NCI-H2107 (cell line): Measurements from ENCODE around the gene ADAM11.

Experiments used
- DNase-seq: peaks from one replicate; lab custom pipeline; 2025; lab: John Stamatoyannopoulos, UW

The ADAM11 gene

GRCh38 chr17:44775136-44775837 lies 16.5 kb downstream of the ADAM11 start:
- peak; percentile 96 for DNase-seq

DNA sequence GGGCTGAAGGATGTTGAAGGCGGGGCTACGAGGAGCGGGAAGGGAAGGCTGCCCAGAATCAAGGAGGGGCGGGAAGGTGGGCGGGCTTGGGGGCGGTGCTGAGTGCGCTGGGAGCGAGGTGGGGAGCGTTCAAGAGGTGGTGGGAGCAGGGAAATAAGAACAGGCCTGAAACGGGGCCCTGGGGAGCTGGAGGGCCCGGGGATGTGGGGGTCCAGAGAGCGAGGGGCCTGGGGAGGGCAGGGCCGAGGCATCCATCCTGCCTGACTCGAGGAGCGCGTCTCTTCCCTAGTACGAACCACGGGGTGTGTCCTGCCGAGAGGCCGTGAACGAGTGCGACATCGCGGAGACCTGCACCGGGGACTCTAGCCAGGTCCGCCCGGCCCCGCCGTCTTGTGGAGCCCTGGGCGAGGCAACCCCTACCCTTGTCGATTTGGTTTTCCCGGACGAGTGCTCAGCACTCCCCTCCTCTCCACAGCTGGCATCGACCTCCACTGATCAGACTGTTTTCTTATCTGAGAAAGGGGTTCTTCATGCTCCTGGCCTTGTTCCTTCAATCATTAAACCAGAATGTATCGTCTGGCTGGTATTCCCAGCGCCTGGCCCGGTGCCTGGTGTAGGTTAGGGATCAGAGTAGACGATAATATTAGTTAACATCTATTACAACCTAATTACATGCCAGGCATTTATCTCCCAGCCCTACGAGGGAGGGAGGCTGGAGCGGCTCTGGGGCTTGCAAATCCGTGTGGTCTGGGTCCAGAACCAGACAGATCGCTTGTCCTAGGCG lies 17.2 kb downstream of the ADAM11 start:
- DNase-seq: no peak

- no peak for DNase-seq
Measured at GRCh38 chr17:44776628-44777393, 18.0 kb downstream of the ADAM11 start.

GRCh38 chr17:44777394-44778348 lies 18.9 kb downstream of the ADAM11 start:
- DNase-seq: no peak

DNA sequence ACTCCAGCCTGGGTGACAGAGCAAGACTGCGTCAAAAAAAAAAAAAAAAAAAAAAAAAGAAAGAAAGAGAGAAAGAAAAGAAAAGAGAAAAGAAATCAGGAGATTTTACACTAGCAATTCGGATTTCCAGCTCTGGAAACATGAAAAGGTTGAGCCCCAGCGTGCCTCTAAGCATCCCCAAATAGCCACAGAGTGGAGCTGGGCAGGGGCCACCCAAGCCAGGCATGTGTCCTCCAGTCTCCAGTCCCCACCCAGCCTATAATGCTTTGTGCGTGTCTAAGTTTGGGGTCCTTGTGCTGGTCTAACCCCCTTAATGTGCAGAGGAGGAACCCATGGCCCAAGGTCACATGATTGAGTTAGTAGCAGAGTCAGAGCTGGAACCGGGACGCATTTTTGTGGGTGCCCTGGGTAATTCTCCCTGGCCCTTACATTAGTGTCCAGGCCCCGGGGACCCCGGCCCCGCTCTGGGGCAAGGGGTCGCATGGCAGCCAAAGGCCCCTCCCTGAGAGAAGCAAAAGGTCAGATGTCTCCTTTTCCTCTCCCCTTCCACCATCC lies 19.9 kb downstream of the ADAM11 start:
- no peak for DNase-seq

- peak; percentile 46 for DNase-seq
Measured at GRCh38 chr17:44779211-44780025, 20.6 kb downstream of the ADAM11 start.

- no peak for DNase-seq
Measured at GRCh38 chr17:44780161-44780560, 21.4 kb downstream of the ADAM11 start.

GRCh38 chr17:44780845-44781480 lies 22.2 kb downstream of the ADAM11 start:
- no peak for DNase-seq

DNA sequence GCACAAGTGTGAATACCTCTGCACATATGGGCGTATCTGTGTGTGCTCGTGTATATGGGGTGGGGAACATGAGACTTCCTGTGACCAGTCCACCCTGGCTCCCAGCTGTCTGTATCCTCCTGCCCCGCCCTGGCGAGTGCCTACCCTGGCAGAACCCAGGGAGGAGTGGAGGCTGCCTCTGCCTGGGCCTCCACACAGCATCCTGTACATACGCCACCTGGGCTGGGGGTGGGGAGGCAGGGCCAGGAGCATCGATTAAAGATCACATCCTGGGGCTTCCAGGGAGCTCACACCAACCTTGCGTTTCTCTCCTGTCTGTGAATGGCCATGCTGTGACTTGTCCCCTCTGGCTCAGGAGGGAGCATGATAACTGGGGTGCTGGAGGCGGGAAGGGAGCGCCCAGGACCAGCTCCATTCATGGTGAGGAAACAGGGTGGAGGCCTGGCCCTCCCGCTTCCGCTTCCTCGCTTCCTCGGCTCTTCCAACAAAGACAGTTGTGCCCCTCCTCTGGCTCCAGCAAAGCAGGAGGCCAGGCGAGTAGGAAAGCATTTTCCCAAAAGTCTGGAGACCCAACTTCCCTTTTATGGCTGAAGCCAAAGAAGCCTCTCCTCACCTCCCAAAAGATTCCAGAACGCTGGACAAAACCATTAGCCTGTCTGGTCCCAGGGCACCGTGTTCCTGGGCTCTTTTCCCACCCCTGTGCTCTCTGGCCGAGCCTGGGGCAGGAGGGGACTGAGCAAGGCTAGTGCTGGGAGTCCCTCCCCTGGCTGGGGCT lies 22.9 kb downstream of the ADAM11 start:
- no peak for DNase-seq

DNA sequence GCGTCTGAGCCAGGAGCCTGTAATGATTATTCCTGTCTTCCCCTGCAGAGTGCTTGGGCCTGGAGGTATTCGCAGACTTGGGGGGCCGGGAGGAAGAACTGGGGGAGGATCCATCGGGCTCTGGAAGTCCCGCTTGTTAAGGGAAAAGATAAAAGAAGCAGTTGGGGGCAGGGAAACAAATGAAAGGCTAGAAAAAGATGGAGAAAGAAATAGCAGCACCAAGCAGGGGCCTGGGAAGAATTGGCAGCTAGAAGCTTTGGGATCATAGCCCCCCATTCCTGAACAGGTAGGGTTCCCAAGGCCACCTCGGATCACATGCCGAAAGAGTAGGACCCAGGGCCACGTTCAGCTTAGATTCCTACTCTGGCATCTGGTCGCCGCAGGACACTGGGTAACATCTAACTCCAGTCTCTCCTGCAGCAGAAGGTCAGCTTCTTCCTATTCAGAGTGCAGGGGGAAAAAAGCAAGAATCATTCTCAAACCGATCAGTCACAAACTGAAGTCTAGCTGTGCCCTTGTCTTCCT lies 23.6 kb downstream of the ADAM11 start:
- DNase-seq: no peak

DNA sequence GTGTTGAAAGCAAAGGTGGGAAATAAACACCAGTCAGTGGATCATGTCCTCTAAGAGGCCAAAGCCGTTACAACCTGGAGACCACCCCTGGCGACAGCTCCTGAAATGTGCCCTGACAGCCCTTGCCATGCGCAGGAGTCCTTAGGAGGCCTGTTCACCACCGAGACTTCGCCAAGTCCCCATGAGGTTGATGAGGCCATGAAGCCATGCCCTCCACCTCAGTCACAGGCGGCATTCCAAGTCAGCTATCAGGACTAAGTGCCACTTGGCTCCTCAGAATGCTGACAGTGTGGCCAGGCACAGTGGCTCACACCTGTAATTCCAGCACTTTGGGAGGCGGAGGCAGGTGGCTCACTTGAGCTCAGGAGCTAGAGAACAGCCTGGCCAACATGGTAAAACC lies 27.1 kb downstream of the ADAM11 start:
- DNase-seq: no peak

- DNase-seq: no peak
Measured at GRCh38 chr17:44786551-44787081, 27.8 kb downstream of the ADAM11 start.

DNA sequence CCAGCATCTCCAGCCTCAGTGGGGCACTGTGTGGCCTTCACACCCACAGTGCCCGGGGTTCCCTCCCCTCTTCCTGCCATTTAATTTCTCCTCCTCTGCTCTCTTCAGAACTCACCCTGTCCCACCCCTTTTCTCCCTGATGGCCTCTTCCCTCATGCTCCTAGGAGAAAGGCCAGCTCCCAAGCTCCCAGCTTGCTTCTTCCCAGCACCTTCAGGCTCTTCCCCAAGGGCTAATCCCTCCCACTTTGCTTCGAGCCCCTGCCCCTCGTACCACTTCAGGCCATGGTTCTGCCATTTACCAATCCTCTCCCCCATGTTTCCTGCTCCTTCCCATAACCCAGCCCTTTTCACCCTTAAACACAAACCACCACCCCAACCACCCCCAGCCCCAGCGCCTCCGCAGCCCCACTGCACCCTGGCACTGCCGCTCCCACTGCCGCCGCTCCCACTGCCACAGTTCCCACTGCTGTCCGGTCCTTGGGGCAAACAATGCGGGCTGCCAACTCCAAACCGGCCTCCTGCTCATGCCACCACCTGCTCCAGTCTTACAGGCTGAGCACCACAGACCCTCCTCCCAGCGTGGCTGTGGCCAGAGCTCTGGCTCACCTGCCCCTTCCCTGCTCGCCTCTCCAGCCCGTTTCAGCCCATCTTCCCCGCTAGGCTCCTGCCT lies 28.6 kb downstream of the ADAM11 start:
- no peak for DNase-seq

DNA sequence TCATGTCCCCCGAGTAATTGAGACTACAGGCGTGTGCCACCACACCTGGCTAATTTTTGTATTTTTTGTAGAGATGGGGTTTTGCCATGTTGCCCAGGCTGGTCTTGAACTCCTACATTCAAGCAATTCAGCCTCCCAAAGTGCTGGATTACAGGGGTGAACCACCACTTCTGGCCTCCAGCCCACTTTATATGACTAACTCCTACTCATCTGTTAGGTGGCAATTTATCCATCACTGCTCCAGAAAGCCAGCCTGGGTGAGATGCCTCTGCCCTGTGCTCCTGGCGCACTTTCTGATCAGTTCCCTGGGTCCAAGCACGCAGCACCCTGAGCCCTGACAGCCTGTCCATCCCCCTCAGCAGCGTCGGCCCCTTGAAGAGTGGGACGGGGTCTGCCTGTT lies 29.4 kb downstream of the ADAM11 start:
- no peak for DNase-seq

DNA sequence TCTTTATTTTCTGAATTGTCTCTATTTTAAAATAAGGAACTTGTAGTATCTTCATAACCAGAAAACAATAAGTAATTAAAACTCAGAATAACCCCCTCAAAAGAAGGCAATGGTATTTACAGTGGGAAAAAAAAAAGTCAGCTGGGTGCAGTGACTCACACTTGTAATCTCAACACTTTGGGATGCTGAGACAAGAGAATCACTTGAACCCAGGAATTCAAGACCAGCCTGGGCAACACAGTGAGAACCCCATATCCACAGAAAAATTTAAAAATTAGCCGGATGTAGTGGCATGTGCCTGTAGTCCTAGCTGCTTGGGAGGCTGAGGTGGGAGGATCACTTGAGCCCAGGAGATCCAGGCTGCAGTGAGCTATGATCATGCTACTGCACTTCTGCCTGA lies 33.5 kb downstream of the ADAM11 start:
- DNase-seq: no peak

GRCh38 chr17:44793885-44794842 lies 35.4 kb downstream of the ADAM11 start:
- no peak for DNase-seq

- no peak for DNase-seq
Measured at GRCh38 chr17:44794851-44795413, 36.1 kb downstream of the ADAM11 start.
